ENCODE data around the gene EGR2.
"Not testable (repeated sequence)": the region's sequence is repeated elsewhere in the genome, so short reads cannot be mapped to it uniquely, and the experiment has no call there.

EGR2 gene

DNA sequence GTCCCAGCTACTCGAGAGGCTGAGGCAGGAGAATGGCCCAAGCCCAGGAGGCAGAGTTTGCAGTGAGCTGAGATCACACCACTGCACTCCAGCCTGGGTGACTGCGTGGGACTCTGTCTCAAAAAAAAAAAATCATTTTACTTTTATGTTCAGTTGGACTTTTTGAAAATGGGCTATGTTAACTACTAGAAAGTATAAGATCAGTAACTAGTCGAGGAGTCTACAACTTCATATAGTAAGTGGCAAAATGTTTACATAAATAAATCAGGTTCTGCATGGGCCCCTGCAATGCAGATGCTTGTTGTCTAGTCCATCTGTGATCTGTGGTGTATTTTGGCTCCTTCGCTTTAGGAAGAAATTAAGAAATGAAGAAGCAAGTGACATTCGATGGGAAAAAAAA lies 23.9 kb downstream of the EGR2 start:
- DNase-seq (ENCODE audit: low spot score), result no peak

DNA sequence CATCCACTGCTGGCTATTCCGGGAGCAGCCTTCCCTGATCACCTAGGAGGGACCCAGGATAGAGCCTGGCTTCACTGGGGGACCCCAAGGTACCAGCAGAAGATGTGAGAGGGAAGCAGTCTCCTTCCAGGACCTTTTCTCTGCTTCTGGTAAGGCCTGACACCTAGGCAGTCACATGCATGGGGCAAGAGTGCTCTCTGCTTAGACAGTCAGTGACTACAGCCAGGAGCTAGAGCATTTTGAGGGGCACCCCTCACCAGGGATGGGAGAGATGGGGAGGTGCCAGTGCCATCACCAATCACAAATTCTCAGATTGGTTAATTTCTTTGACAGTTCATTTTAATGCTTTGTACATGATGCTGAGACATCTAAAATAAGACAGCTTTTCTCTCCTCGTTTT lies 25.6 kb downstream of the EGR2 start:
- no peak for DNase-seq (ENCODE audit: low spot score)

DNA sequence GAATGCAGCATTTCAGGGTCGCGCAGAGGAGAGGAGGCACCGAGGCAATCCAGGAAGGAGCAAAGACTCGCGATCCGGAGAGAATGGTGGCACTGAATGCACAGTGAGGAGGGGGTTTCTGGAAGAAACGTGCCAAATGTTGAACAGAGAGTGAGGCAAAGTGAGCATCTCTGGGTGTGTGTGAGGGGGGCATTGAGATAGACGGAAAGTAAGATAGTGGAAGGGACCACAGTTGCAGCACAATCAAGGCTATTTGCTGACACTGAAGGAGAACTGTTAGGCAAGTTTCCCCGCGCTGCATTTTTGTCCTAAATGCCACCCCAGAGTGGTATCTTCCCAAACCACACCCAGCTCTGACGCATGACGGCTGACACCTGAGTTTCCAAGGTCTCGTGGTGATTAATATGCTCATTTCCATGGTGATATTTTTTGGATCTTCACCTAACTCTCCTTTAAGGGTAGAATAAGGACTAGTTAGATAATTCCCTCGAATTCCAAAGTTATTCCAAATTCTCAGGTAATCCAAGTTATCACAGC lies 26.1 kb downstream of the EGR2 start:
- DNase-seq (ENCODE audit: low spot score), result no peak

DNA sequence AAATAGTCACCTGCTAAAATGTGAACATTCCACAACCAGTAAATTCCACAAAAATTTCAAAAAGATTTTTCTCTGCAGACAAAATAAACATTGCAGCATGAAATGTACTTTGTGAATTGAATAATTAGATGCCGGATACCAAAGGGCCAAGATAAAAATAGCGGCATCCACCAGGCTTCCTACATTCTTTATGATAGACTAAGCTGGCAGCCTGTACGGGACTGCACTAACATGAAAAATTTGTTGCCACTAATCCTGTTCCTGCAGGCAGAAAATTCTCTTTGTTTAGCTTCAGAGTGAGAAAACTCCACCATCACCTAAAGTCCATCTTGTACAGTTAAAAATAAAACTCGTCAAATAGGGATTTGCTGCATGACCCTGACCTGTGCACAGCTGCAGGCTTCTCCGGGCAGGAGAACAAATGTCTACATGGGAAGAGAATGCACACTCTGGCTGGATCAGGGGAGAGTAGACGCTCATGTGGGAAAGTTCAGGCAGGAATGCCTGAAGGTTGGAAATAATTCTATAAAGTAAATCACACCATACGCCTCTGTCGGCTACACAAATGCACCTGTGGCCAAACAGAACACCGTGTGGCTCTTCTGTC lies 27.2 kb downstream of the EGR2 start:
- DNase-seq (ENCODE audit: low spot score), result no peak

DNA sequence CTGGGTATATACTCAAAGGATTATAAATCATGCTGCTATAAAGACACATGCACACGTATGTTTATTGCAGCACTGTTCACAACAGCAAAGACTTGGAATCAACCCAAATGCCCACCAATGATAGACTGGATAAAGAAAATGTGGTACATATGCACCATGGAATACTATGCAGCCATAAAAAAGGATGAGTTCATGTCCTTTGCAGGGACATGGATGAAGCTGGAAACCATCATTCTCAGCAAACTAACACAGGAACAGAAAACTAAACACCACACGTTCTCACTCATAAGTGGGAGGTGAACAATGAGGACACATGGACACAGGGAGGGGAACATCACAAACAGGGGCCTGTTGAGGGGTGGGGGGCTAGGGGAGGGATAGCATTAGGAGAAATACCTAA lies 27.9 kb downstream of the EGR2 start:
- DNase-seq (ENCODE audit: low spot score), result not testable (repeated sequence)

DNA sequence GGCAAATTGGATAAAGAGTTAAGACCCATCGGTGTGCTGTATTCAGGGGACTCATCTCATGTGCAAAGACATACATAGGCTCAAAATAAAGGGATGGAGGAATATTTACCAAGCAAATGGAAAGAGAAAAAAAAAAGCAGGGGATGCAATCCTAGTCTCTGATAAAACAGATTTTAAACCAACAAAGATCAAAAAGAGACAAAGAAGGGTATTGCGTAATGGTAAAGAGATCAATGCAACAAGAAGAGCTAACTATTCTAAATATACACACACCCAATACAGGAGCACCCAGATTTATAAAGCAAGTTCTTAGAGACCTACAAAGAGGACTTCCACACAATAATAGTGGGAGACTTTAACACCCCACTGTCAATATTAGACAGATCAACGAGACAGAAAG lies 31.6 kb downstream of the EGR2 start:
- not testable (repeated sequence) for DNase-seq (ENCODE audit: low spot score)

DNA sequence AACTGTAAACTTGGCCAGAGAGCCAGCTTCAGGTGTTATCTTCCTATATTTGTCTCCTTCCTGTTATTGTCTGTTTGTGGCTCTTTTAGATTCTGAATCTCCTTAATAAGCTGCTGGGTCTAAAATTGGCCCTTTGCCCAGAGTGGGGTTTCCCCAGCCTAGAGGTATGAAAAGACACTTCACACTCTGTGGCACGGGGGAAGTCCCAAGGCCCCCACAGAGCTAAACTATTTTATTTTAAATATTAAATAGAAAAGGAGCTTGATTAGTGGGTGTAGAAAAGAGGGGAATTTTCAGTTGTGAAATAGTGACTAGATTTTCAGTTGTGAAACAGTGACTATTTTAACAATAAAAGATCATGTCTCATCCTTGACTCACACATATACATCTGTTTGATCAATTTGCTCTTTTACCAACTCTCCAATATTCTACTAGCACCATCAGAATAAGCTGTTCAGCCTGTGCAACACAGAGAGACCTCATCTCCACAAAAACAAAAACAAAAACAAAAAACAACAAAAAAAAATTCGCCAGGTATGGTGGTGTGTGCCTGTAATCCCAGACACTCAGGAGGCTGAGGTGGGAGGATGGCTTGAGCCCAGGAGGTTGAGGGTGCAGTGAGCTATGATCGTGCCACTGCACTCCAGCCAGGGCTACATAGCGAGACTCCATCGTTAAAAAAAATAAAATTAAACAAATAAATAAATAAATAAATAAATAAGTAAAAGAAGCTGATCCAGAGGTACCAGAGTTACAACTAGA lies 36.5 kb downstream of the EGR2 start:
- DNase-seq (ENCODE audit: low spot score), result no peak

DNA sequence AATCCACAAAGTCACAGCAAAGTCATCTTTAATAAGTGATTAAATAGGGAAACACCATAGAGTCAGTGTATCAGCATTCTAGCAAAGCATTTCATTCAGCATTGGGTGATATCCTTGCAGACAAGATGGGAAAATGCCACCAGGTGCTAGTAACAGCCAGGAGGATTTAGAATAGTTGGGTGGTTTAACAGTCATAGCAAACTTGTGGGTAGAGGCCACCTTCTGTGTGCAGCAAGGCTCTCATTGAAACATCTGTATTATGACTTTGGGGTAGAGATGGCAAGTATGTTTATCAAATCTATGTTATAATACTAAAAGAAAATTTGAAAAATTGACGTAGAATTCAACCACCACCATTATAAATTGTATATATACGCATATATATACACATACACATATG lies 38.0 kb downstream of the EGR2 start:
- DNase-seq (ENCODE audit: low spot score), result no peak

DNA sequence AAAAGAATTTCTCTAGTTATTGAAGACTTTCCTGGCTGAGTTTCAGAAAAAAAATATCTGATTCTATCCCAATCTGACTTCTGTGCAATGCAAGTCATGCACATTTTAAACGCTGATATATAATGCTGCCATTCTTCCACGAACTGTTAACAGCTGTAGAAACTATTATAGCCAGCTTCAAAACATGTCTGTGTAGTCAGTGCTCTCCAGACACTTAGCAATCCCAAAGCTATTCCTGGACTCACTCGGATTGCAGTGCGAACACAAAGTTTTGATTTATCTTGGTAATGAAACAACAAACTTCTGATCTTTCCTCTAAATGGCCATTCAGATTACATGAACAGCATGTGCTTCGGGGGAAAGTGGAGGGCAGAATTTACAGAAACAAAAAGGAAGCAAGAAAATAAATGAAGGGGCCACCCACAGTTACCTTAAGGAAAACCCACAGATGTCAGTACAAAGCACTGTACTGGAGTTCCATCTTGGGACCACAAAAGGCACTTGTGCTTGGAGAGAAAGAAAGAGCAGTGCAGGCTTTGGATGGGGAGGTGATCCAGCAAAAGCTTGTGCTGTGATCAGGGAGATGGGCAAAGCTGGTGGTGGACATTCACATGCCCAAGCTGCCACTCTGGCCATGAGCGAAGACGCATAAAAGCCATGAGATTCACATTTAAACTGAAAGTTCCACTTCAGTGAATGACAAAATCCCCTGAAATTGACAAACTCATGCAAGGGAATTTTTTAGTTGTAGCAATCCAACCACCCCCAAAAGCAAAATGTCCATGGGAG lies 43.8 kb downstream of the EGR2 start:
- DNase-seq (ENCODE audit: low spot score), result no peak

DNA sequence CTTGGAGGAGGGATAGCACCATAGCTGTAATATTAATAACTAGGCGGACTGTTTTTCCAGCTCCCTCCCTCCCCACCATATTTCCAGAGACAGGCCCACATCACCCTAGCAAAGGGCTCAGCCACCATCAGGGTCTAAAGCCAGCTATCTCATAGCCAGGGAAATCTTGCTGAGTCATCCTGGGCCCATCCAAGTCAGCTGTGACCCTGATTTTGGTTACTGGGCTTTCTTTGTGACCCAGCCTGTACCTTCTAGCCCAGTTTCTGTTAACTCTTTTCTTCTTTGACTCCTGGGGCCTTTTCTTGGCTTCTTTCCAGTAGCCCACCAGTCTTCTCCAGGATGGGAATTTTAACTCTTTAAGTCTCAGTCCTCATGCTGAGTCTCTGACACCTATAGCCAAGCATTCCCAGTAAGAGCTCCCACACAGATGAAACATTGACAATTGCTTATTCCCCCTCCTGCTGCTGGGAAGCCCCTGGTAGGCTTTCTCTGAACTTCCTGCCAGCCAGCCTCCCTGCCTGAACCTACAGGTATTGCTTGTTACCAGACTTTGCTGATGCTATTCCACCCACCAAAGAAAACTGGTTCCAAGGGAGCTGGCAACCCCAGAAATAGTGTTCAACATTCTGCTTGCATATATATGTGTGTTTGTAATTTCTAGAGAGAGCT lies 46.5 kb downstream of the EGR2 start:
- no peak for DNase-seq (ENCODE audit: low spot score)

DNA sequence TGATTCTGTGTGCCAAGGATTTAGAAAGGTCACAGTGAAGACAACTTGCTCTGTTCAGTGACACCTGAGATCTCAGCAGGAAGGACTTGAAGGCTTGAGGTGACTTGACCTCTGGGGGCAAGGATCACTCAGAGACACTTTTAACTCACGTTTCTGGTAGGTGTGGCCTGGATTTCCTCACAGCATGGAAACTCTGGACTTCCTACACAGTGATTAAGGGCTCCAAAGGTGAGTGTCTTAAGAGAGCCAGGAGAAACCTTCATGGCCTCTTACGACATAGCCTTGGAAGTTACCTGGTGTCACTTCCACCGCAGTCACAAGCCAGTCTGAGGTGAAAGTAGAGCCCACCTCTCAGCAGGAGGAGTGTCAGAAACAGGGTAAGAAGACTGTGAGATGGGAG lies 49.8 kb downstream of the EGR2 start:
- DNase-seq (ENCODE audit: low spot score), result no peak

DNA sequence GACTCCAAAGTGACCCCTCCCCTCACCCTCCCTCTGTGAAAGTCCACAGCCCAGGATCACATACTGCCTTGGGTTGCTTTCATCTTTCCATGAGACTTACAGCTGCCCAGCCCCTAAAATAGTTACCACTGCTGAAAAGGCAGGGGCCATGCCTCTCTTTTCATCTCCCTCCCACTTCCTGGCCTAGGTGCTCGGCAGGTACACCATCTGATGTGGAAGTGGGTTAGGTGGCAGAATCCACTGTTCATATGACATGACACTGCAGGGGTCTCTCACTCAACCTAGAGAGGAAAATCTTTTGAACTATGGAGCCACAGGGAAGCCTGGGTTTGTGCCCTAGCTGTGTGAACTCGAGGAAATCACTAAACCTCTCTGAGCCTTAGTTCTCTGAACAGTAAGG lies 50.4 kb downstream of the EGR2 start:
- no peak for DNase-seq (ENCODE audit: low spot score)

DNA sequence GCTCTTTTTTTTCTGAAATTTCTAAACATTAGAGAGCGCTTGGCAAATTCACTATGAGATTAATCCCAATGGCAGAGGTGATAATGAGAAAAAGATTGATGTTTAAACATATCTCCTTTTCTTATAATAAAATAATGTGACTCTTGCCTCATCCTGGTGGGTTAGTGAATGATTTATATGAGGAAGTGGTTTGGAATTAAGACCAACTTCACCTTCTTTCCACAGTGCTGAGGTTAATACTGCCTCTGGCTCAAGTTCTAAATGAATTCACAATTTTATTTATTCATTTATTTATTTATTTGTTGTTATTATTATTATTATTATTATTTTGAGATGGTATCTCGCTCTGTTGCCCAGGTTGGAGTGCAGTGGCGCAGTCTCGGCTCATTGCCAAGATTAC lies 52.2 kb downstream of the EGR2 start:
- no peak for DNase-seq (ENCODE audit: low spot score)

DNA sequence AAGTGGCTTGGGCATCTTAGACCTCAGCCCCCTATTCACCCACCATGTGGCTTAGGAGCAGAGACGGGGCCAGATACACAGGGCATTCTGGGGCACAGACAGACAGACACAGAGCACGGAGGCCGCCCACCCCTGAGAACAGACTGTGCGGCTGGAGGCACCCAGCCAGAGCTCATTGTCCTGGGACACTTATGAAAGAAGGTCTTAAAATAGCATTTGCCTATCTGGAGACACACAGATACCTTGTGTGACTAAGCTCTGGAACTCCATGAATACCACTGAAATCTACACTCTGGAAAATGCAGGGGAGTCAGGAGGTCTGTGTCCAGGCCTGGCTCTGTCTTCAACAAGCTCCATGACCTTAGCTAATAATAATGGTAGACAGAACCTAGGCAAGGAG lies 53.0 kb downstream of the EGR2 start:
- no peak for DNase-seq (ENCODE audit: low spot score)
